GM12878 (cell line): ENCODE results near the gene GLP1R. TPM values are rescaled to one million over a fixed set of nuclear protein-coding genes. Genes with fewer than 3 reads are reported as not detected.

Experiments
- ATAC-seq: fragments of 200-7000 bp; cut with Tn5 transposase; 3 replicates; pipeline ENCODE4 v1.9.1; 2020; ENCODE audit warnings: mild to moderate bottlenecking, moderate library complexity
- BruUV-seq: library from RNA; stranded (reverse); fragments of 400-500 nt; replicated peaks from 2 replicates; lab custom pipeline; 2021; lab: Mats Ljungman, UMichigan
- CTCF ChIA-PET: fragments of 300-600 bp; sonication (Branson Sonifier 250); formaldehyde crosslinking; extraction: SDS; loops from one replicate; lab custom pipeline; 2021; ENCODE audit warnings: inconsistent platforms; lab: Yijun Ruan, JAX
- POLR2A ChIA-PET: fragments of 350-600 bp; formaldehyde crosslinking; extraction: SDS; loops from one replicate; lab custom pipeline; 2021; ENCODE audit warnings: inconsistent platforms; lab: Charles Lee
- RAD21 ChIA-PET: fragments of 300-600 bp; sonication (Branson Sonifier 250); formaldehyde crosslinking; loops from one replicate; lab custom pipeline; 2023; ENCODE audit warnings: antibody characterized with exemption; ENCODE audit not compliant: unreplicated experiment; lab: Charles Lee
- SMC1A ChIA-PET: fragments of 300-600 bp; sonication (Branson Sonifier 250); formaldehyde crosslinking; loops from one replicate; lab custom pipeline; 2023; ENCODE audit not compliant: unreplicated experiment, uncharacterized antibody; lab: Charles Lee
- DNase-seq: peaks from one replicate; pipeline ENCODE4 v3.0.0-alpha.2; 2011; ENCODE audit warnings: low read depth, low spot score
- FAIRE-seq: peaks from 3 replicates; lab custom pipeline; 2011; peaks lifted over from hg19 to GRCh38; lab: Jason Lieb, UNC
- H2AFZ ChIP-seq: 2 replicates; pipeline ENCODE4 v1.6.0; 2011; ENCODE audit warnings: low read depth, low read length, control low read depth; ENCODE audit not compliant: control insufficient read depth
- H3K27ac ChIP-seq: 2 replicates; pipeline ENCODE4 v1.5.1; 2011; ENCODE audit warnings: control low read depth; ENCODE audit not compliant: control insufficient read depth, insufficient read depth
- H3K27me3 ChIP-seq, 2 experiments: replicated peaks in 1 of 2; 2 replicates each; pipeline versions ENCODE4 v1.6.0 to v1.6.1; 2011; ENCODE audit warnings: low read length in 1 of 2; ENCODE audit not compliant: control insufficient read depth in 2 of 2, insufficient read depth in 2 of 2
- H3K36me3 ChIP-seq, 2 experiments: 2 replicates each; pipeline ENCODE4 v1.5.1; 2011; ENCODE audit warnings: low read length in 1 of 2; ENCODE audit not compliant: control insufficient read depth in 2 of 2, insufficient read depth in 2 of 2
- H3K4me1 ChIP-seq: 2 replicates; pipeline ENCODE4 v1.6.1; 2011; ENCODE audit warnings: mild to moderate bottlenecking, low read length, moderate library complexity, mixed read lengths; ENCODE audit not compliant: control insufficient read depth, insufficient read depth
- H3K4me2 ChIP-seq: 2 replicates; pipeline ENCODE4 v1.6.0; 2011; ENCODE audit warnings: control low read depth; ENCODE audit not compliant: control insufficient read depth, insufficient read depth
- H3K4me3 ChIP-seq: fragments of 200-600 bp; sonication (generic); 2 replicates; pipeline ENCODE4 v1.5.1; 2016
- H3K79me2 ChIP-seq: 2 replicates; pipeline ENCODE4 v1.6.0; 2011; ENCODE audit warnings: low read length; ENCODE audit not compliant: control insufficient read depth, insufficient read depth
- H3K9ac ChIP-seq: 2 replicates; pipeline ENCODE4 v1.8.0; 2011; ENCODE audit warnings: low read length, control low read depth, mixed read lengths; ENCODE audit not compliant: control insufficient read depth, insufficient read depth
- H3K9me3 ChIP-seq: replicated peaks from 3 replicates; pipeline ENCODE4 v1.5.1; 2011; ENCODE audit warnings: mild to moderate bottlenecking, low read length; ENCODE audit not compliant: control insufficient read depth, insufficient read depth
- H4K20me1 ChIP-seq: 2 replicates; pipeline ENCODE4 v1.6.0; 2011; ENCODE audit not compliant: control insufficient read depth, insufficient read depth
- DPF2 ChIP-seq: fragments of 450-650 bp; IDR thresholded peaks from 2 replicates; pipeline ENCODE4 v1.6.1; 2017; ENCODE audit warnings: mild to moderate bottlenecking
- EED ChIP-seq: sonication (generic); IDR thresholded peaks from 2 replicates; pipeline ENCODE4 v1.6.1; 2016; ENCODE audit warnings: antibody characterized with exemption, low read depth
- EZH2 ChIP-seq: IDR thresholded peaks from 2 replicates; pipeline ENCODE4 v1.6.1; 2012; ENCODE audit warnings: low read depth, mild to moderate bottlenecking, control low read depth, inconsistent platforms, low read length, borderline replicate concordance; ENCODE audit not compliant: control insufficient read depth
- HDAC2 ChIP-seq: fragments of 200-600 bp; sonication (generic); IDR thresholded peaks from 2 replicates; pipeline ENCODE4 v1.6.1; 2017
- MEF2A ChIP-seq: IDR thresholded peaks from 2 replicates; pipeline ENCODE4 v1.6.1; 2011; ENCODE audit warnings: low read depth, mild to moderate bottlenecking, low read length, moderate library complexity; ENCODE audit not compliant: insufficient read depth
- NRF1 ChIP-seq: conservative IDR thresholded peaks from 2 replicates; pipeline ENCODE4 v1.6.1; 2011; ENCODE audit warnings: mild to moderate bottlenecking, low read depth, low read length, improper control_type of control experiment
- PAX8 ChIP-seq: fragments of 450-650 bp; IDR thresholded peaks from 2 replicates; pipeline ENCODE4 v1.6.1; 2017; ENCODE audit warnings: mild to moderate bottlenecking, moderate library complexity
- POLR2A ChIP-seq: IDR thresholded peaks from 2 replicates; pipeline ENCODE4 v1.6.1; 2011; ENCODE audit warnings: low read depth, mild to moderate bottlenecking, low read length
- POU2F2 ChIP-seq: IDR thresholded peaks from 3 replicates; pipeline ENCODE4 v1.6.1; 2011; ENCODE audit warnings: low read depth, mild to moderate bottlenecking, low read length, borderline replicate concordance
- RELA ChIP-seq: fragments of 450-650 bp; IDR thresholded peaks from 2 replicates; pipeline ENCODE4 v1.8.0; 2014; ENCODE audit warnings: borderline replicate concordance; ENCODE audit not compliant: partially characterized antibody
- SUPT20H ChIP-seq: IDR thresholded peaks from 2 replicates; pipeline ENCODE4 v1.6.1; 2011; ENCODE audit warnings: low read depth, mild to moderate bottlenecking, low read length, moderate library complexity, borderline replicate concordance; ENCODE audit not compliant: control insufficient read depth
- SUZ12 ChIP-seq: fragments of 200-600 bp; sonication (generic); IDR thresholded peaks from one replicate; pipeline ENCODE4 v1.6.1; 2018; ENCODE audit warnings: antibody characterized with exemption, mild to moderate bottlenecking; ENCODE audit not compliant: unreplicated experiment
- USF1 ChIP-seq: IDR thresholded peaks from 2 replicates; pipeline ENCODE4 v1.6.1; 2011; ENCODE audit warnings: borderline replicate concordance, low read depth, mild to moderate bottlenecking, moderate library complexity, mixed read lengths, low read length; ENCODE audit not compliant: insufficient read depth; ENCODE audit errors: extremely low read length
- YY1 ChIP-seq: IDR thresholded peaks from 2 replicates; pipeline ENCODE4 v1.6.1; 2011; ENCODE audit warnings: low read depth, mild to moderate bottlenecking, low read length
- ZNF622 ChIP-seq: fragments of 450-650 bp; IDR thresholded peaks from 2 replicates; pipeline ENCODE4 v1.6.1; 2017; ENCODE audit warnings: mild to moderate bottlenecking, inconsistent platforms
- WGBS: methylation state at CpG from one replicate; pipeline ENCODE4 v1.1.6; 2016; ENCODE audit warnings: low lambda C conversion rate; ENCODE audit not compliant: insufficient replicate concordance, insufficient coverage; ENCODE audit errors: missing lambda C conversion rate; 5-methylcytosine and 5-hydroxymethylcytosine counted together
- in situ Hi-C: fragments of 300-500 bp; cut with MboI; formaldehyde crosslinking; loops from 9 replicates; pipeline ENCODE4 v1.14.3; 2018; ENCODE audit warnings: mixed read lengths
- intact Hi-C: fragments of 100-400 bp; cut with micrococcal nuclease; formaldehyde crosslinking; loops from one replicate; pipeline ENCODE4 v1.14.2; 2022; ENCODE audit not compliant: unreplicated experiment
- polyA plus RNA-seq, 11 experiments: library from polyadenylated mRNA; depleted of rRNA in 4 of 11; unstranded in 6 of 11; stranded (reverse) in 5 of 11; fragments of >200 nt; fragmentation: Nextera tagmentation in 4 of 11; fragmentation: Illumina TruSeq in 1 of 11; extraction: Ambion mirVana in 4 of 11; extraction: Trizol in 1 of 11; gene quantifications; 1 replicate in 1 of 11; 2 replicates in 10 of 11; pipeline versions ENCODE4 v1.2.1 to v1.2.3, GENCODE V29; 2011 to 2016; ENCODE audit warnings: inconsistent platforms in 2 of 11, missing spikeins in 2 of 11, low read depth in 1 of 11
- total RNA-seq, 4 experiments: library from RNA; depleted of rRNA in 3 of 4; stranded (reverse); fragments of >200 nt in 3 of 4; fragmentation: Illumina TruSeq in 1 of 4; extraction: Trizol in 1 of 4; gene quantifications; 2 replicates each; pipeline versions ENCODE4 v1.2.1 to v1.2.3, GENCODE V29; 2013 to 2021
- TF ChIP-seq, protein P1 (sequence below): IDR thresholded peaks from 2 replicates; pipeline ENCODE4 v1.6.1; 2011; ENCODE audit warnings: low read depth, low read length, improper control_type of control experiment, borderline replicate concordance

GLP1R gene
- total and polyA plus RNA-seq, 10 of the 15 experiments (the other 5 are each of a cell fraction or from before 2014, with no cell fraction given), result 0.01 TPM; not detected in 9

GRCh38 chr6:39072830-39073229 lies 24.2 kb downstream of the GLP1R start:
- SMC1A ChIA-PET, result no interaction called here

More at GRCh38 chr6:39072830-39073229, 24.2 kb downstream of the GLP1R start:
- H3K9ac ChIP-seq, result no peak overlapping the region
- H3K4me3 ChIP-seq, result no peak overlapping the region
- no TSS peak for BruUV-seq
- no peaks in the 10 kb centered on the region for H3K9me3 ChIP-seq
- intact Hi-C loops, result no loop called here
- CTCF ChIA-PET, result no interaction called here
- no peaks in the 10 kb centered on the region for H3K27me3 ChIP-seq
- 53% methylated on average over 9 of the region's 9 CpGs for WGBS
- peaks cover 17% of the 10 kb centered on the region; the same call in 1 of the 2 replicates for H3K4me1 ChIP-seq
- no peaks in the 10 kb centered on the region for H4K20me1 ChIP-seq
- DNase-seq (no peak), FAIRE-seq (no peak), ATAC-seq (no peak)
- RAD21 ChIA-PET, result no interaction called here
- in situ Hi-C loops, result no loop called here
- H3K79me2 ChIP-seq, result no peaks in the 10 kb centered on the region
- no peaks in the 10 kb centered on the region for H3K36me3 ChIP-seq
- TF ChIP-seq POLR2A (no peak), MEF2A (no peak), ZNF622 (no peak), EZH2 (no peak), USF1 (no peak), EED (no peak), RELA (no peak), POU2F2 (no peak), NRF1 (no peak), SUPT20H (no peak), SUZ12 (no peak), DPF2 (no peak), YY1 (no peak), HDAC2 (no peak), PAX8 (no peak)
- TF ChIP-seq, protein P1, sequence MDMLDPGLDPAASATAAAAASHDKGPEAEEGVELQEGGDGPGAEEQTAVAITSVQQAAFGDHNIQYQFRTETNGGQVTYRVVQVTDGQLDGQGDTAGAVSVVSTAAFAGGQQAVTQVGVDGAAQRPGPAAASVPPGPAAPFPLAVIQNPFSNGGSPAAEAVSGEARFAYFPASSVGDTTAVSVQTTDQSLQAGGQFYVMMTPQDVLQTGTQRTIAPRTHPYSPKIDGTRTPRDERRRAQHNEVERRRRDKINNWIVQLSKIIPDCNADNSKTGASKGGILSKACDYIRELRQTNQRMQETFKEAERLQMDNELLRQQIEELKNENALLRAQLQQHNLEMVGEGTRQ, result no peak
- POLR2A ChIA-PET, result no interaction called here
- no peak overlapping the region for H3K4me2 ChIP-seq
- H2AFZ ChIP-seq, result no peak overlapping the region
- no peak overlapping the region for H3K27ac ChIP-seq
